Femur (tissue), 1 donor: ENCODE data around the gene KCNA5.
A peak's percentile ranks its signal among the peaks of the same experiment; 100 is the strongest.

Experiments
- DNase-seq: peaks from one replicate; pipeline ENCODE4 v3.0.0-alpha.2; 2017

KCNA5 gene

GRCh38 chr12:5030066-5030465 is 13.6 kb upstream of the KCNA5 start:
- no peak for DNase-seq

- no peak for DNase-seq
These were observed 12.4 kb upstream of the KCNA5 start for GRCh38 chr12:5031242-5031641.

GRCh38 chr12:5031958-5032357 is 11.7 kb upstream of the KCNA5 start:
- no peak for DNase-seq

GRCh38 chr12:5032821-5033220 is 10.9 kb upstream of the KCNA5 start:
- no peak for DNase-seq

GRCh38 chr12:5033883-5034282 is 9.8 kb upstream of the KCNA5 start:
- DNase-seq = no peak

GRCh38 chr12:5034603-5035002 is 9.1 kb upstream of the KCNA5 start:
- no peak for DNase-seq

- DNase-seq = no peak
These were observed 8.1 kb upstream of the KCNA5 start for GRCh38 chr12:5035618-5036017.

GRCh38 chr12:5036031-5036430 is 7.6 kb upstream of the KCNA5 start:
- no peak for DNase-seq

- no peak for DNase-seq
These were observed 5.8 kb upstream of the KCNA5 start for GRCh38 chr12:5037795-5038357.

- no peak for DNase-seq
These were observed 4.8 kb upstream of the KCNA5 start for GRCh38 chr12:5038781-5039311.

- no peak for DNase-seq
These were observed 3.9 kb upstream of the KCNA5 start for GRCh38 chr12:5039815-5040214.

- DNase-seq = no peak
These were observed 3.3 kb upstream of the KCNA5 start for GRCh38 chr12:5040368-5040767.

GRCh38 chr12:5044420-5045295 is 979 bp downstream of the KCNA5 start:
- DNase-seq = no peak

- peak; percentile 56 for DNase-seq
These were observed 3.4 kb downstream of the KCNA5 start for GRCh38 chr12:5047094-5047493.

GRCh38 chr12:5047729-5048128 is 4.0 kb downstream of the KCNA5 start:
- no peak for DNase-seq

GRCh38 chr12:5050542-5050941 is 6.9 kb downstream of the KCNA5 start:
- DNase-seq = no peak

- no peak for DNase-seq
These were observed 7.7 kb downstream of the KCNA5 start for GRCh38 chr12:5051334-5051733.

GRCh38 chr12:5051913-5052312 is 8.2 kb downstream of the KCNA5 start:
- DNase-seq = no peak

- no peak for DNase-seq
These were observed 8.7 kb downstream of the KCNA5 start for GRCh38 chr12:5052348-5052747.

GRCh38 chr12:5059358-5059757 is 15.7 kb downstream of the KCNA5 start:
- no peak for DNase-seq

- DNase-seq = no peak
These were observed 17.3 kb downstream of the KCNA5 start for GRCh38 chr12:5060958-5061357.

- no peak for DNase-seq
These were observed 19.5 kb downstream of the KCNA5 start for GRCh38 chr12:5063149-5063548.

- no peak for DNase-seq
These were observed 21.3 kb downstream of the KCNA5 start for GRCh38 chr12:5064913-5065490.

- DNase-seq = no peak
These were observed 22.6 kb downstream of the KCNA5 start for GRCh38 chr12:5066251-5066650.
